WTC11 (cell line): ENCODE results near the gene DLGAP5. TPM values are rescaled to one million over a fixed set of nuclear protein-coding genes. Genes with fewer than 3 reads are reported as not detected.

ENCODE experiments used
- ATAC-seq: fragments of 200-7000 bp; cut with Tn5 transposase; 2 replicates; pipeline ENCODE4 v1.10.0; 2021; ENCODE audit warnings: mild to moderate bottlenecking, moderate library complexity
- CTCF ChIA-PET: fragments of 300-600 bp; sonication (Branson Sonifier 250); formaldehyde crosslinking; loops from one replicate; lab custom pipeline; 2021; ENCODE audit warnings: antibody characterized with exemption; lab: Charles Lee
- POLR2A ChIA-PET: fragments of 350-600 bp; sonication (Branson Sonifier 250); formaldehyde crosslinking; loops from one replicate; lab custom pipeline; 2021; ENCODE audit warnings: antibody characterized with exemption; lab: Charles Lee
- DNase-seq: peaks from one replicate; pipeline ENCODE4 v3.0.0; 2021; ENCODE audit warnings: low spot score
- H3K27ac Mint-ChIP-seq: 2 replicates; pipeline ENCODE4 v1.8.0; 2021; ENCODE audit warnings: mixed read lengths
- H3K27me3 Mint-ChIP-seq: 2 replicates; pipeline ENCODE4 v1.8.0; 2021; ENCODE audit warnings: low read depth, mild to moderate bottlenecking, moderate library complexity, mixed read lengths
- H3K36me3 Mint-ChIP-seq: 2 replicates; pipeline ENCODE4 v1.8.0; 2021; ENCODE audit warnings: mixed read lengths
- H3K4me1 Mint-ChIP-seq: 2 replicates; pipeline ENCODE4 v1.8.0; 2022; ENCODE audit warnings: mixed read lengths
- H3K4me3 Mint-ChIP-seq: 2 replicates; pipeline ENCODE4 v1.8.0; 2021; ENCODE audit warnings: mild to moderate bottlenecking, moderate library complexity, mixed read lengths
- H3K9me3 Mint-ChIP-seq: 2 replicates; pipeline ENCODE4 v1.8.0; 2021; ENCODE audit warnings: mixed read lengths
- ATF1 ChIP-seq: sonication (generic); formaldehyde crosslinking; IDR thresholded peaks from 2 replicates; pipeline ENCODE4 v1.8.1; 2023; ENCODE audit warnings: mild to moderate bottlenecking, moderate library complexity, missing genetic modification reagents
- CBFB ChIP-seq: sonication (generic); formaldehyde crosslinking; IDR thresholded peaks from 2 replicates; pipeline ENCODE4 v1.8.1; 2022; ENCODE audit warnings: mild to moderate bottlenecking, low read depth, missing genetic modification reagents
- GABPB1 ChIP-seq: sonication (generic); formaldehyde crosslinking; IDR thresholded peaks from 2 replicates; pipeline ENCODE4 v1.8.1; 2023; ENCODE audit warnings: mild to moderate bottlenecking, missing genetic modification reagents
- JAZF1 ChIP-seq: fragments of 250-450 bp; sonication (Bioruptor Pico); IDR thresholded peaks from 2 replicates; pipeline ENCODE4 v1.9.0; 2021; ENCODE audit warnings: moderate library complexity, mild to moderate bottlenecking, inconsistent platforms
- KAT7 ChIP-seq: sonication (generic); formaldehyde crosslinking; IDR thresholded peaks from 2 replicates; pipeline ENCODE4 v1.8.1; 2023; ENCODE audit warnings: missing genetic modification reagents, mild to moderate bottlenecking, borderline replicate concordance
- NR3C1 ChIP-seq: sonication (generic); formaldehyde crosslinking; conservative IDR thresholded peaks from 2 replicates; pipeline ENCODE4 v1.8.1; 2023; ENCODE audit warnings: low read depth, mild to moderate bottlenecking, missing genetic modification reagents
- SMAD3 ChIP-seq: sonication (generic); formaldehyde crosslinking; IDR thresholded peaks from 2 replicates; pipeline ENCODE4 v1.8.0; 2022; ENCODE audit warnings: missing genetic modification reagents, mild to moderate bottlenecking, borderline replicate concordance
- TCF7 ChIP-seq: sonication (generic); formaldehyde crosslinking; IDR thresholded peaks from 2 replicates; pipeline ENCODE4 v1.8.0; 2022; ENCODE audit warnings: mild to moderate bottlenecking, low read depth, missing genetic modification reagents, moderate library complexity
- TP53 ChIP-seq: sonication (generic); formaldehyde crosslinking; IDR thresholded peaks from 2 replicates; pipeline ENCODE4 v1.8.1; 2023; ENCODE audit warnings: mild to moderate bottlenecking, missing genetic modification reagents
- ZNF121 ChIP-seq: sonication (generic); formaldehyde crosslinking; IDR thresholded peaks from 2 replicates; pipeline ENCODE4 v1.8.0; 2023; ENCODE audit warnings: missing genetic modification reagents
- ZNF219 ChIP-seq: sonication (generic); formaldehyde crosslinking; IDR thresholded peaks from 2 replicates; pipeline ENCODE4 v1.8.0; 2023; ENCODE audit warnings: missing genetic modification reagents, mild to moderate bottlenecking, borderline replicate concordance
- ZNF263 ChIP-seq: sonication (generic); formaldehyde crosslinking; IDR thresholded peaks from 2 replicates; pipeline ENCODE4 v1.8.1; 2022; ENCODE audit warnings: low read depth, mild to moderate bottlenecking, moderate library complexity, missing genetic modification reagents
- total RNA-seq: library from RNA; stranded (reverse); gene quantifications from 3 replicates; pipeline ENCODE4 v1.2.3, GENCODE V29; 2021
- TF ChIP-seq, protein P1 (sequence below): sonication (generic); formaldehyde crosslinking; IDR thresholded peaks from 2 replicates; pipeline ENCODE4 v1.8.0; 2023; ENCODE audit warnings: mild to moderate bottlenecking, missing genetic modification reagents
- TF ChIP-seq, protein P2 (sequence below): sonication (generic); formaldehyde crosslinking; IDR thresholded peaks from 2 replicates; pipeline ENCODE4 v1.8.1; 2022; ENCODE audit warnings: mild to moderate bottlenecking, moderate library complexity, missing genetic modification reagents
- TF ChIP-seq, protein P3 (sequence below): sonication (generic); formaldehyde crosslinking; IDR thresholded peaks from 2 replicates; pipeline ENCODE4 v1.8.1; 2022; ENCODE audit warnings: low read depth, missing genetic modification reagents, borderline replicate concordance
- TF ChIP-seq, protein P4 (sequence below): sonication (generic); formaldehyde crosslinking; IDR thresholded peaks from 2 replicates; pipeline ENCODE4 v1.8.1; 2023; ENCODE audit warnings: mild to moderate bottlenecking, missing genetic modification reagents, moderate library complexity
- TF ChIP-seq, protein P5 (sequence below): fragments of 250-450 bp; sonication (Bioruptor Pico); IDR thresholded peaks from 2 replicates; pipeline ENCODE4 v1.9.0; 2021; ENCODE audit warnings: mild to moderate bottlenecking, borderline replicate concordance

The DLGAP5 gene
- total RNA-seq, 1 experiment from 2014 or later, result 141 TPM

DNA sequence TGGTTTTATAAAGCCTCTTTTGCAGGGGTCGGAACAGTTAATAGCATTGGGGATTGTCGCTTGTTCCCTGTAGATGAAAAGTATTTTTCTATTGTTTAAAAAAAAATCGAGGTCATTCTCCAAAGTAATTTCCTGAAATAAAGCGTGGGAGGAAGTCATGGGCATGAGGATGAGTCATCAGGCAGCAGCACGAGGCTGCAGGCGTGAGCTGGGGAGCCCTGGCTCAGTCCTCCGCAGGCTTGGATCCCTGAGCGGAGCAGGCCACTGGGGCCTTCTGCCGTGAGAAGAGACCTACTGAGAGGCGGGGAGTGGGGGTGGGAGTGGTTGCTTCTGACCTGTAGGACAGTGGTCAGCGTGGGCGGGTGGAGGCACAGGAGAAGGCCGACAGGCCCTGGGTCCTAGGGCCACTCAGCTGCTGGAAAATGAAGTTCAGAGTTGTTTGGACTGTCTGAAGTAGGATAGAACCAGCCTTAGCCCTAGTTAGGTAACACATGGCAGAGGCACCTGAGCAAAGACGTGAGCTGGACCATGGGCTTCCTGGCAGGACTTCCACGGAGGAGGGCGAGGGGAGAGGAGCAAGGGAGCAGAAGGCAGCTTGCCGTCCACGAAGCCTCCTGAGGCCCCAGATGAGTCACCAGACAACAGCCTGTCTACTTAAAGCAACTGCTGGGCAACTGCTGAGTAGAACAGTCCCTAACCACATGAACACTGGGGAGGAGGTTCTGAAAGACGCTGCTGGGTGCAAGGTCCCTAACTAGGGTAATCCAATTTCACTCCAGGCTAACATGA, 83.4 kb downstream of the DLGAP5 start:
- ChIA-PET CTCF (interaction anchor here (0.6 to 0.7 kb wide), 2 partner anchors 18 to 30 kb away, joined by 3 to 7 read pairs; no protein-coding TSS in a partner anchor), POLR2A (interaction anchor here (0.6 kb wide), 1 partner anchor 1105 kb away, joined by 3 read pairs; no protein-coding TSS in a partner anchor)
- H3K4me3 Mint-ChIP-seq, result no peak overlapping the region
- no peaks in the 10 kb centered on the region for H3K9me3 Mint-ChIP-seq
- H3K27ac Mint-ChIP-seq, result no peak overlapping the region
- H3K36me3 Mint-ChIP-seq, result no peaks in the 10 kb centered on the region
- DNase-seq (peak; percentile 23), ATAC-seq (peak; percentile 49)
- no peaks in the 10 kb centered on the region for H3K27me3 Mint-ChIP-seq
- TF ChIP-seq GABPB1 (CRISPR knock-in tag) (peak; percentile 68), ZNF219 (no peak)
- TF ChIP-seq, all 79 proteins: peak for 1
- peaks cover 24% of the 10 kb centered on the region for H3K4me1 Mint-ChIP-seq

DNA sequence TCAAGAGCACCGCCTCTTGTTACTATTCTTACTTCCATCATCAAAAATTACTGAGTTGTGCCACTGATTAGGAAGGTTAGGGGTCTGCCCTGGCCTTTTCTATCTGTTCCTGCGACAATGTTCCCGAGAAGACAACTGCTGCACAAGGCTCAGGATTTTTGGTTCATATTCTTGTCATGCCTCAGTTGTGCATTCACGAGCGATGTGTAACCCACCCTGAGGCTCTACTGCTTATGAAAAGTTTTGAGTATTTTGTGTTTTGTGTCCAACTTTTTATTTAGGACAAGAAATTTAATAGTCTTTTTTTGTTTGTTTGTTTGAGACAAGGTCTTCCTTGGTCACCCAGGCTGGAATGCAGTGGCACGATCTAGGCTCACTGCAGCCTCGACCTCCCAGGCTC, 85.4 kb downstream of the DLGAP5 start:
- no peak overlapping the region for H3K4me3 Mint-ChIP-seq
- H3K36me3 Mint-ChIP-seq, result no peaks in the 10 kb centered on the region
- H3K27me3 Mint-ChIP-seq, result no peaks in the 10 kb centered on the region
- no peak overlapping the region for H3K27ac Mint-ChIP-seq
- H3K4me1 Mint-ChIP-seq, result peaks cover 35% of the 10 kb centered on the region
- no peak for DNase-seq
- ChIA-PET CTCF (no interaction called here), POLR2A (no interaction called here)
- ATAC-seq, result no peak
- no peaks in the 10 kb centered on the region for H3K9me3 Mint-ChIP-seq
- no peak for TF ChIP-seq NR3C1
- TF ChIP-seq, protein P1, sequence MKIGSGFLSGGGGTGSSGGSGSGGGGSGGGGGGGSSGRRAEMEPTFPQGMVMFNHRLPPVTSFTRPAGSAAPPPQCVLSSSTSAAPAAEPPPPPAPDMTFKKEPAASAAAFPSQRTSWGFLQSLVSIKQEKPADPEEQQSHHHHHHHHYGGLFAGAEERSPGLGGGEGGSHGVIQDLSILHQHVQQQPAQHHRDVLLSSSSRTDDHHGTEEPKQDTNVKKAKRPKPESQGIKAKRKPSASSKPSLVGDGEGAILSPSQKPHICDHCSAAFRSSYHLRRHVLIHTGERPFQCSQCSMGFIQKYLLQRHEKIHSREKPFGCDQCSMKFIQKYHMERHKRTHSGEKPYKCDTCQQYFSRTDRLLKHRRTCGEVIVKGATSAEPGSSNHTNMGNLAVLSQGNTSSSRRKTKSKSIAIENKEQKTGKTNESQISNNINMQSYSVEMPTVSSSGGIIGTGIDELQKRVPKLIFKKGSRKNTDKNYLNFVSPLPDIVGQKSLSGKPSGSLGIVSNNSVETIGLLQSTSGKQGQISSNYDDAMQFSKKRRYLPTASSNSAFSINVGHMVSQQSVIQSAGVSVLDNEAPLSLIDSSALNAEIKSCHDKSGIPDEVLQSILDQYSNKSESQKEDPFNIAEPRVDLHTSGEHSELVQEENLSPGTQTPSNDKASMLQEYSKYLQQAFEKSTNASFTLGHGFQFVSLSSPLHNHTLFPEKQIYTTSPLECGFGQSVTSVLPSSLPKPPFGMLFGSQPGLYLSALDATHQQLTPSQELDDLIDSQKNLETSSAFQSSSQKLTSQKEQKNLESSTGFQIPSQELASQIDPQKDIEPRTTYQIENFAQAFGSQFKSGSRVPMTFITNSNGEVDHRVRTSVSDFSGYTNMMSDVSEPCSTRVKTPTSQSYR, result no peak
- TF ChIP-seq, protein P2, sequence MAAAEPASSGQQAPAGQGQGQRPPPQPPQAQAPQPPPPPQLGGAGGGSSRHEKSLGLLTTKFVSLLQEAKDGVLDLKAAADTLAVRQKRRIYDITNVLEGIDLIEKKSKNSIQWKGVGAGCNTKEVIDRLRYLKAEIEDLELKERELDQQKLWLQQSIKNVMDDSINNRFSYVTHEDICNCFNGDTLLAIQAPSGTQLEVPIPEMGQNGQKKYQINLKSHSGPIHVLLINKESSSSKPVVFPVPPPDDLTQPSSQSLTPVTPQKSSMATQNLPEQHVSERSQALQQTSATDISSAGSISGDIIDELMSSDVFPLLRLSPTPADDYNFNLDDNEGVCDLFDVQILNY (CRISPR knock-in tag), result no peak
- no peak for TF ChIP-seq SMAD3 (CRISPR knock-in tag)
- TF ChIP-seq, protein P3, sequence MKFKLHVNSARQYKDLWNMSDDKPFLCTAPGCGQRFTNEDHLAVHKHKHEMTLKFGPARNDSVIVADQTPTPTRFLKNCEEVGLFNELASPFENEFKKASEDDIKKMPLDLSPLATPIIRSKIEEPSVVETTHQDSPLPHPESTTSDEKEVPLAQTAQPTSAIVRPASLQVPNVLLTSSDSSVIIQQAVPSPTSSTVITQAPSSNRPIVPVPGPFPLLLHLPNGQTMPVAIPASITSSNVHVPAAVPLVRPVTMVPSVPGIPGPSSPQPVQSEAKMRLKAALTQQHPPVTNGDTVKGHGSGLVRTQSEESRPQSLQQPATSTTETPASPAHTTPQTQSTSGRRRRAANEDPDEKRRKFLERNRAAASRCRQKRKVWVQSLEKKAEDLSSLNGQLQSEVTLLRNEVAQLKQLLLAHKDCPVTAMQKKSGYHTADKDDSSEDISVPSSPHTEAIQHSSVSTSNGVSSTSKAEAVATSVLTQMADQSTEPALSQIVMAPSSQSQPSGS (CRISPR knock-in tag), result no peak
- no peak for TF ChIP-seq CBFB (CRISPR knock-in tag)
- no peak for TF ChIP-seq KAT7 (CRISPR knock-in tag)
- TF ChIP-seq TP53 (CRISPR knock-in tag), result no peak
- no peak for TF ChIP-seq ATF1

DNA sequence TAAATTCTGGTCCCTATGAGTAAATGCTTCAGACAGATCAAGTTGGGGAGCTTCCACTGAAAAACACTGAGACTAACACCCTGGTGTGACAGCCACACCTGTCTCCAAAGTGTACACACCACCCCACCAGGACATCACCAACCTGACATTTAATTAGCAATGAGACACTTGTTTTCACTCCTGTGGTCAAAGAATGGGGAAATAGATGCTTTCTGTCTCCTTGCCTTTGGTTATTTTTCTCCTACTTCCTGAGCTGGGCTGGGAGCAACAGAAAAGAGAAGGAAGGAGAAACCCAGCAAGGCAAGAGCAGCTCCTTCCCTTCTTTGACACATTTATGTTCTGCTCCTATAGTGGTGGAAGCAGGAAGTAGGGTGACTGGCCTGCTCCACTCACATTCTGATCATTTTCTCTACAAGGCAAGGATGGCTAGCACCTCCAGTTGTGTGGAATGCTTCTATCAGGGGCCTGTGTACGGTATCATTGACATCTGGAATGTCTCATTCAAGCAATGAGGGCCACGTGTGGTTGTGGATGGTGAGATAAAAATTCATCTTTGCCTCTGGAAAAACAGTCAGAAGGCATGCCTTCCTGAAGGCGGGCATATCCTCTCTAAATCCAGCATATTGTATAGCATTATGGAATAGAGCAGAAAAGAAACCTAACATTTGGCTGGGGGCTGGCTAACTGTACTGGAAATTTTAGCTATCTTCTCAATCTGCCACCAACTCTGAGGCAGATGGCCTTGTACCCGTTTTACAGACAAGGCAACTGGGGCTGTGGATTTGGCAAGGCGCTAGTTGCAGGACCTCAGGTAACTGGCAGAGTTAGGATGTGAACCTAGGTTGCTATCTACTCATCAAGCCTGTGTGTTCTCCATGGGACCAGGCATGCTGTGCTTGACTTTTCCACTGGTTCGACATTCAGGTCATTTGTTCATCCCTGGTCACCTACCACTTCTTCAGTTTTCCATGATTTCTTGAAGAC, 87.1 kb downstream of the DLGAP5 start:
- Mint-ChIP-seq H3K27ac (peak overlapping the region; percentile 93; the same call in 1 of the 2 replicates), H3K36me3 (no peaks in the 10 kb centered on the region), H3K27me3 (no peaks in the 10 kb centered on the region), H3K4me1 (peaks cover 39% of the 10 kb centered on the region), H3K9me3 (no peaks in the 10 kb centered on the region), H3K4me3 (no peak overlapping the region)
- ChIA-PET POLR2A (interaction anchor here (0.8 to 1.4 kb wide), 2 partner anchors 25 to 30 kb away, joined by 3 read pairs; partner anchors contain the start of gene LGALS3), CTCF (interaction anchor here (1.4 to 1.8 kb wide), 3 partner anchors 34 to 312 kb away, joined by 5 to 12 read pairs (median 11); partner anchors contain the start of gene MAPK1IP1L)
- ATAC-seq, result no peak
- DNase-seq, result no peak
- TF ChIP-seq TCF7 (CRISPR knock-in tag), result no peak
- TF ChIP-seq, protein P4, sequence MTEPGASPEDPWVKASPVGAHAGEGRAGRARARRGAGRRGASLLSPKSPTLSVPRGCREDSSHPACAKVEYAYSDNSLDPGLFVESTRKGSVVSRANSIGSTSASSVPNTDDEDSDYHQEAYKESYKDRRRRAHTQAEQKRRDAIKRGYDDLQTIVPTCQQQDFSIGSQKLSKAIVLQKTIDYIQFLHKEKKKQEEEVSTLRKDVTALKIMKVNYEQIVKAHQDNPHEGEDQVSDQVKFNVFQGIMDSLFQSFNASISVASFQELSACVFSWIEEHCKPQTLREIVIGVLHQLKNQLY (CRISPR knock-in tag), result no peak
- TF ChIP-seq ZNF263 (CRISPR knock-in tag), result no peak
- TF ChIP-seq ZNF121 (CRISPR knock-in tag), result no peak
- TF ChIP-seq, protein P5, sequence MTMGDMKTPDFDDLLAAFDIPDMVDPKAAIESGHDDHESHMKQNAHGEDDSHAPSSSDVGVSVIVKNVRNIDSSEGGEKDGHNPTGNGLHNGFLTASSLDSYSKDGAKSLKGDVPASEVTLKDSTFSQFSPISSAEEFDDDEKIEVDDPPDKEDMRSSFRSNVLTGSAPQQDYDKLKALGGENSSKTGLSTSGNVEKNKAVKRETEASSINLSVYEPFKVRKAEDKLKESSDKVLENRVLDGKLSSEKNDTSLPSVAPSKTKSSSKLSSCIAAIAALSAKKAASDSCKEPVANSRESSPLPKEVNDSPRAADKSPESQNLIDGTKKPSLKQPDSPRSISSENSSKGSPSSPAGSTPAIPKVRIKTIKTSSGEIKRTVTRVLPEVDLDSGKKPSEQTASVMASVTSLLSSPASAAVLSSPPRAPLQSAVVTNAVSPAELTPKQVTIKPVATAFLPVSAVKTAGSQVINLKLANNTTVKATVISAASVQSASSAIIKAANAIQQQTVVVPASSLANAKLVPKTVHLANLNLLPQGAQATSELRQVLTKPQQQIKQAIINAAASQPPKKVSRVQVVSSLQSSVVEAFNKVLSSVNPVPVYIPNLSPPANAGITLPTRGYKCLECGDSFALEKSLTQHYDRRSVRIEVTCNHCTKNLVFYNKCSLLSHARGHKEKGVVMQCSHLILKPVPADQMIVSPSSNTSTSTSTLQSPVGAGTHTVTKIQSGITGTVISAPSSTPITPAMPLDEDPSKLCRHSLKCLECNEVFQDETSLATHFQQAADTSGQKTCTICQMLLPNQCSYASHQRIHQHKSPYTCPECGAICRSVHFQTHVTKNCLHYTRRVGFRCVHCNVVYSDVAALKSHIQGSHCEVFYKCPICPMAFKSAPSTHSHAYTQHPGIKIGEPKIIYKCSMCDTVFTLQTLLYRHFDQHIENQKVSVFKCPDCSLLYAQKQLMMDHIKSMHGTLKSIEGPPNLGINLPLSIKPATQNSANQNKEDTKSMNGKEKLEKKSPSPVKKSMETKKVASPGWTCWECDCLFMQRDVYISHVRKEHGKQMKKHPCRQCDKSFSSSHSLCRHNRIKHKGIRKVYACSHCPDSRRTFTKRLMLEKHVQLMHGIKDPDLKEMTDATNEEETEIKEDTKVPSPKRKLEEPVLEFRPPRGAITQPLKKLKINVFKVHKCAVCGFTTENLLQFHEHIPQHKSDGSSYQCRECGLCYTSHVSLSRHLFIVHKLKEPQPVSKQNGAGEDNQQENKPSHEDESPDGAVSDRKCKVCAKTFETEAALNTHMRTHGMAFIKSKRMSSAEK (CRISPR knock-in tag), result no peak
- no peak for TF ChIP-seq JAZF1 (CRISPR knock-in tag)
